Mesenchymal stem cell (in vitro differentiated cells and primary cell): Measurements from ENCODE around the gene PAX7.

Experiments used
- DNase-seq: peaks from one replicate; pipeline ENCODE4 v3.0.0-alpha.2; 2013
- H2AFZ ChIP-seq: one replicate; pipeline ENCODE4 v1.6.1; 2013; ENCODE audit warnings: low read depth, mild to moderate bottlenecking, control low read depth, inconsistent platforms, low read length, moderate library complexity
- H2AK5ac ChIP-seq: 2 replicates; pipeline ENCODE4 v1.6.1; 2013; ENCODE audit warnings: low read length, moderate library complexity, mild to moderate bottlenecking, inconsistent platforms; ENCODE audit not compliant: severe bottlenecking
- H2BK120ac ChIP-seq: one replicate; pipeline ENCODE4 v1.6.1; 2013; ENCODE audit warnings: low read depth, mild to moderate bottlenecking, inconsistent platforms, low read length, moderate library complexity
- H2BK12ac ChIP-seq, 2 experiments: one replicate each; pipeline ENCODE4 v1.6.1; 2013; ENCODE audit warnings: inconsistent platforms in 2 of 2, low read length in 2 of 2, mild to moderate bottlenecking in 2 of 2, moderate library complexity in 2 of 2, control low read depth in 1 of 2
- H2BK15ac ChIP-seq: one replicate; pipeline ENCODE4 v1.6.1; 2013; ENCODE audit warnings: mild to moderate bottlenecking, low read depth, inconsistent platforms; ENCODE audit not compliant: poor library complexity, severe bottlenecking
- H2BK5ac ChIP-seq: 2 replicates; pipeline ENCODE4 v1.6.1; 2013; ENCODE audit warnings: low read depth, mild to moderate bottlenecking, low read length, control low read depth, inconsistent platforms; ENCODE audit not compliant: poor library complexity, severe bottlenecking
- H3K14ac ChIP-seq, 2 experiments: one replicate each; pipeline ENCODE4 v1.6.1; 2013; ENCODE audit warnings: inconsistent platforms in 2 of 2, low read length in 2 of 2, control low read depth in 1 of 2, mild to moderate bottlenecking in 1 of 2, moderate library complexity in 1 of 2
- H3K18ac ChIP-seq, 2 experiments: one replicate each; pipeline ENCODE4 v1.6.1; 2013; ENCODE audit warnings: inconsistent platforms in 2 of 2, low read length in 2 of 2, control low read depth in 1 of 2, low read depth in 1 of 2, mild to moderate bottlenecking in 1 of 2
- H3K23ac ChIP-seq, 2 experiments: one replicate each; pipeline ENCODE4 v1.6.1; 2013; ENCODE audit warnings: inconsistent platforms in 2 of 2, low read length in 2 of 2, mild to moderate bottlenecking in 2 of 2, moderate library complexity in 2 of 2, control low read depth in 1 of 2
- H3K27ac ChIP-seq: 2 replicates; pipeline ENCODE4 v1.5.1; 2013; ENCODE audit warnings: mild to moderate bottlenecking, moderate library complexity, low read length, control low read depth, inconsistent platforms; ENCODE audit not compliant: poor library complexity, severe bottlenecking
- H3K27me3 ChIP-seq, 2 experiments: 2 replicates each; pipeline versions ENCODE4 v1.6.1 to v1.7.0; 2013; ENCODE audit warnings: low read length in 2 of 2, mild to moderate bottlenecking in 2 of 2, moderate library complexity in 2 of 2, control low read depth in 1 of 2, inconsistent platforms in 1 of 2; ENCODE audit not compliant: control insufficient read depth in 1 of 2, insufficient read depth in 1 of 2
- H3K36me3 ChIP-seq, 2 experiments: 2 replicates each; pipeline versions ENCODE4 v1.6.1 to v1.7.0; 2013; ENCODE audit warnings: low read length in 2 of 2, control low read depth in 1 of 2, inconsistent platforms in 1 of 2, low read depth in 1 of 2, mild to moderate bottlenecking in 1 of 2; ENCODE audit not compliant: insufficient read depth in 2 of 2, control insufficient read depth in 1 of 2
- H3K4ac ChIP-seq, 2 experiments: one replicate each; pipeline ENCODE4 v1.6.1; 2013; ENCODE audit warnings: inconsistent platforms in 2 of 2, low read length in 2 of 2, mild to moderate bottlenecking in 2 of 2, moderate library complexity in 2 of 2, control low read depth in 1 of 2, low read depth in 1 of 2
- H3K4me1 ChIP-seq: 2 replicates; pipeline ENCODE4 v1.6.1; 2013; ENCODE audit warnings: low read depth, low read length, control low read depth; ENCODE audit not compliant: control insufficient read depth, insufficient read depth
- H3K4me2 ChIP-seq: 2 replicates; pipeline ENCODE4 v1.6.1; 2013; ENCODE audit warnings: low read length, mild to moderate bottlenecking, inconsistent platforms; ENCODE audit not compliant: poor library complexity, severe bottlenecking
- H3K4me3 ChIP-seq, 2 experiments: 2 replicates each; pipeline versions ENCODE4 v1.5.1 to v1.7.0; 2013; ENCODE audit warnings: low read length in 2 of 2, mild to moderate bottlenecking in 2 of 2, control low read depth in 1 of 2, low read depth in 1 of 2; ENCODE audit not compliant: insufficient read depth in 1 of 2
- H3K79me1 ChIP-seq: replicated peaks from 2 replicates; pipeline ENCODE4 v1.6.1; 2013; ENCODE audit warnings: mild to moderate bottlenecking, control low read depth, low read length, inconsistent platforms; ENCODE audit not compliant: poor library complexity, severe bottlenecking
- H3K9ac ChIP-seq: 2 replicates; pipeline ENCODE4 v1.7.0; 2013; ENCODE audit warnings: mild to moderate bottlenecking, low read length, moderate library complexity
- H3K9me3 ChIP-seq: 2 replicates; pipeline ENCODE4 v1.7.0; 2013; ENCODE audit warnings: mild to moderate bottlenecking, low read length; ENCODE audit not compliant: control insufficient read depth
- H4K8ac ChIP-seq: one replicate; pipeline ENCODE4 v1.6.1; 2013; ENCODE audit warnings: inconsistent platforms, mild to moderate bottlenecking, low read length, moderate library complexity
- H4K91ac ChIP-seq: one replicate; pipeline ENCODE4 v1.6.1; 2013; ENCODE audit warnings: mild to moderate bottlenecking, low read length, inconsistent platforms
- WGBS: methylation state at CpG from one replicate; pipeline ENCODE4 v1.1.7; 2013; ENCODE audit warnings: mixed read lengths; 5-methylcytosine and 5-hydroxymethylcytosine counted together

Gene PAX7

GRCh38 chr1:18731591-18732235 is 101.1 kb downstream of the PAX7 start:
- DNase-seq, result no peak
- Histone ChIP-seq H2BK15ac (no peak overlapping the region), H2BK120ac (no peak overlapping the region), H2AK5ac (no peak overlapping the region), H3K9ac (no peak overlapping the region), H3K4ac (no peak overlapping the region), H3K4me2 (no peak overlapping the region), H3K36me3 (no peaks in the 10 kb centered on the region), H3K27ac (no peak overlapping the region), H2AFZ (no peak overlapping the region), H2BK5ac (no peak overlapping the region), H2BK12ac (no peak overlapping the region), H3K14ac (no peak overlapping the region), H3K4me3 (no peak overlapping the region), H4K91ac (no peak overlapping the region), H3K18ac (no peak overlapping the region), H4K8ac (no peak overlapping the region), H3K23ac (no peak overlapping the region), H3K4me1 (no peaks in the 10 kb centered on the region), H3K79me1 (no peaks in the 10 kb centered on the region), H3K27me3 (peaks cover 10 to 63% of the 10 kb centered on the region in 2 experiments), H3K9me3 (no peaks in the 10 kb centered on the region)
- 68% methylated on average over 9 of the region's 10 CpGs for WGBS

DNA sequence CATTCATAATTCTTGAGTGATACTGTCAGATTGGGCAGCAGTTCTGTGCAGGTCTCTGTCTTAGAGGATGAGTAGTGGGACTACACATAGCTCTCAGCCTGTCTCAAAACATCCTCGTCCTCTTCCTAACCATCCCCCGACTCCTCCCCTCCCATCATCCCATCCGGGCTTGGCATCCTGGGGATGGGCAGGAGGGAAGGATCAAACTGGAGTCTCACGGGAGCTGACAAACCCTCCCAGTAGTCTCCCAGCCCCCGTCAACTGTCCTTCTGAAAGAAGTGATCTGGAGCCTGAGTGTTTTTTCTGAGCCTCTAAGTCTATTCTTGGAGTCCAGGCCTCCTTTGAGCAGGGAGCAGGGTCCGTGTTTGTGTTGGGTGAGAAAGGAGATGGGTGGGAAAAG is 102.0 kb downstream of the PAX7 start:
- H3K18ac ChIP-seq, result no peak overlapping the region
- no peak overlapping the region for H2BK15ac ChIP-seq
- H3K14ac ChIP-seq, result no peak overlapping the region
- no peak overlapping the region for H2BK5ac ChIP-seq
- no peak overlapping the region for H3K23ac ChIP-seq
- no peaks in the 10 kb centered on the region for H3K9me3 ChIP-seq
- no peak overlapping the region for H2BK120ac ChIP-seq
- H3K27me3 ChIP-seq, result peaks cover 6 to 63% of the 10 kb centered on the region in 2 experiments
- no peak overlapping the region for H3K4ac ChIP-seq
- no peak overlapping the region for H2AK5ac ChIP-seq
- no peaks in the 10 kb centered on the region for H3K36me3 ChIP-seq
- no peak overlapping the region for H3K9ac ChIP-seq
- no peaks in the 10 kb centered on the region for H3K79me1 ChIP-seq
- H3K4me1 ChIP-seq, result no peaks in the 10 kb centered on the region
- no peak for DNase-seq
- no peak overlapping the region for H4K91ac ChIP-seq
- H3K27ac ChIP-seq, result no peak overlapping the region
- H4K8ac ChIP-seq, result no peak overlapping the region
- no peak overlapping the region for H2BK12ac ChIP-seq
- H3K4me3 ChIP-seq, result no peak overlapping the region
- H2AFZ ChIP-seq, result no peak overlapping the region
- WGBS, result 52% methylated on average over 5 of the region's 6 CpGs
- no peak overlapping the region for H3K4me2 ChIP-seq

GRCh38 chr1:18734001-18734400 is 103.4 kb downstream of the PAX7 start:
- H2AK5ac ChIP-seq, result no peak overlapping the region
- H2BK15ac ChIP-seq, result no peak overlapping the region
- no peak overlapping the region for H3K27ac ChIP-seq
- H3K18ac ChIP-seq, result no peak overlapping the region
- H3K23ac ChIP-seq, result no peak overlapping the region
- no peak overlapping the region for H4K8ac ChIP-seq
- no peak overlapping the region for H3K14ac ChIP-seq
- no peak overlapping the region for H2BK5ac ChIP-seq
- DNase-seq, result no peak
- no peak overlapping the region for H3K9ac ChIP-seq
- no peak overlapping the region for H4K91ac ChIP-seq
- H3K9me3 ChIP-seq, result no peaks in the 10 kb centered on the region
- 68% methylated on average over 15 of the region's 15 CpGs for WGBS
- H3K4me2 ChIP-seq, result no peak overlapping the region
- H3K4me3 ChIP-seq, result no peak overlapping the region
- H3K79me1 ChIP-seq, result no peaks in the 10 kb centered on the region
- no peaks in the 10 kb centered on the region for H3K4me1 ChIP-seq
- H2AFZ ChIP-seq, result no peak overlapping the region
- no peak overlapping the region for H2BK120ac ChIP-seq
- no peak overlapping the region for H3K4ac ChIP-seq
- H3K36me3 ChIP-seq, result no peaks in the 10 kb centered on the region
- H3K27me3 ChIP-seq, result peaks cover 6 to 64% of the 10 kb centered on the region in 2 experiments
- H2BK12ac ChIP-seq, result no peak overlapping the region

GRCh38 chr1:18734461-18735223 is 104.0 kb downstream of the PAX7 start:
- H3K4ac ChIP-seq, result no peak overlapping the region
- DNase-seq, result no peak
- H2BK120ac ChIP-seq, result no peak overlapping the region
- H3K9ac ChIP-seq, result no peak overlapping the region
- no peak overlapping the region for H2BK12ac ChIP-seq
- no peak overlapping the region for H3K4me2 ChIP-seq
- no peak overlapping the region for H2AFZ ChIP-seq
- H3K18ac ChIP-seq, result no peak overlapping the region
- H4K91ac ChIP-seq, result no peak overlapping the region
- no peak overlapping the region for H2AK5ac ChIP-seq
- no peaks in the 10 kb centered on the region for H3K9me3 ChIP-seq
- no peak overlapping the region for H3K14ac ChIP-seq
- H3K27ac ChIP-seq, result no peak overlapping the region
- peak overlapping the region; percentile 20 for H4K8ac ChIP-seq
- no peaks in the 10 kb centered on the region for H3K4me1 ChIP-seq
- H3K23ac ChIP-seq, result no peak overlapping the region
- no peak overlapping the region for H2BK5ac ChIP-seq
- peaks cover 6 to 63% of the 10 kb centered on the region in 2 experiments for H3K27me3 ChIP-seq
- WGBS, result 69% methylated on average over 7 of the region's 7 CpGs
- H2BK15ac ChIP-seq, result no peak overlapping the region
- no peak overlapping the region for H3K4me3 ChIP-seq
- no peaks in the 10 kb centered on the region for H3K79me1 ChIP-seq
- H3K36me3 ChIP-seq, result no peaks in the 10 kb centered on the region
